AG04450 (cell line): ENCODE results near the gene TSSC4. TPM values are rescaled to one million over a fixed set of nuclear protein-coding genes. Genes with fewer than 3 reads are reported as not detected.

Experiments
- CTCF ChIA-PET: fragments of 300-600, 350-600 bp; formaldehyde crosslinking; extraction: SDS; loops from one replicate; lab custom pipeline; 2022; ENCODE audit warnings: antibody characterized with exemption, inconsistent platforms; lab: Charles Lee
- POLR2A ChIA-PET: fragments of 350-600 bp; formaldehyde crosslinking; extraction: SDS; loops from one replicate; lab custom pipeline; 2021; ENCODE audit warnings: antibody characterized with exemption, inconsistent platforms; lab: Yijun Ruan, JAX
- DNase-seq: peaks from one replicate; pipeline ENCODE4 v3.0.0-alpha.2; 2011; ENCODE audit warnings: low read depth, low spot score
- H3K27ac ChIP-seq: one replicate; pipeline ENCODE4 v1.5.1; 2012; ENCODE audit warnings: low read depth, low read length, control low read depth
- H3K27me3 ChIP-seq: one replicate; pipeline ENCODE4 v1.6.0; 2012; ENCODE audit warnings: low read length; ENCODE audit not compliant: control insufficient read depth, insufficient read depth
- H3K4me3 ChIP-seq: 2 replicates; pipeline ENCODE4 v1.5.1; 2011; ENCODE audit warnings: mild to moderate bottlenecking, low read depth, low read length, control low read depth
- H3K9me3 ChIP-seq: 2 replicates; pipeline ENCODE4 v1.5.1; 2012; ENCODE audit warnings: low read length; ENCODE audit not compliant: control insufficient read depth, insufficient read depth
- polyA plus RNA-seq: library from polyadenylated mRNA; depleted of rRNA; stranded (reverse); fragments of >200 nt; gene quantifications from 2 replicates; pipeline ENCODE4 v1.2.3, GENCODE V29; 2011
- TF ChIP-seq, protein P1 (sequence below): IDR thresholded peaks from 2 replicates; pipeline ENCODE4 v1.5.1; 2011; ENCODE audit warnings: low read depth, low read length, control low read depth, inconsistent platforms

Gene TSSC4
- polyA plus RNA-seq, 1 experiment: 13.3 TPM

DNA sequence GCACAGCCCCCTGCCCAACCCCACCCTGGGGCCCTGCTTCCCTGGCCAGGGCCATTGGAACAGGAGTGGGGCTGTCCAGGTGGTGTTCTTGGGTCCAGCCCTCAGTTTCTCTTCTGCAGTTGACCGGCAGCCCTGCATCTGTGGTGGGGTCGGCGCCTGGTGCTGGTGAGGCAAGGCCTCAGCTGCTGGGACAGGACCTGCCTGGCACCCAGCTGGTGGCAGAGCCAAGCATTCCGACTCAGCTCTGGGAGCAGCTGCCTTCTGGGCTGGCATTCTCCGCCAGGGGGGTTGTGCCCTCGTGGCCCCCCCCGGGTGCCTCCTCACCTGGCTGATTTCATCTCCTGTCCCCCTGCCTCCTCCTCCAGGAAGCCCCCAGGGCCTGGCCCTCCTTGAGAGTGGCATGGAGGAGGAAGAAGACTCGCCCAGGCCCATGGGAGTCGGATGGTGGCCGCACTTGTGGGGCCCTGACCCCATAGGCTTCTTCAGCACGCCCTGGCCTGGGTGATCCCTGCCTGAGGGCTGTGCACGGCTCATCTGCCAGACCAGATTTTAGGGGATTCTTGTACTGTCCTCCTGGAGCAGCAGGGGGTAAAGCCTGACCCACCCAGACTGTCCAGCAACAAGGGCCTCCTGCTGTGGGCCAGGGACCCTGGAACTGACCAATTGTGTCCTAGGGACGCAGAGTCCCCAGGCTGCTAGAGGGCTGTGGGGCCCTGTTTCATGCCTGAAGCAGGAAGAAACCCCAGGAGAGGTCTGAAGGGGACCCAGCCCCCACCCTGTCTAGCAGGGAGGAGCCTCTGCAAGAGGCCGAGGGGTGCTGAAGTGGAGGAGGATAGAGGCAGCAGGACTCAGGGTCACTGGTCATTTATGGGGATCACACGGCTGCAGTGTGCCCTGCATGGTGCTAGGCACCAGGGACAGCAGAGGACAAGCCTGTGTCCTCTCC lies 11.8 kb upstream of the TSSC4 start:
- H3K9me3 ChIP-seq: no peaks in the 10 kb centered on the region; the same call in 1 of the 2 replicates
- TF ChIP-seq, protein P1, sequence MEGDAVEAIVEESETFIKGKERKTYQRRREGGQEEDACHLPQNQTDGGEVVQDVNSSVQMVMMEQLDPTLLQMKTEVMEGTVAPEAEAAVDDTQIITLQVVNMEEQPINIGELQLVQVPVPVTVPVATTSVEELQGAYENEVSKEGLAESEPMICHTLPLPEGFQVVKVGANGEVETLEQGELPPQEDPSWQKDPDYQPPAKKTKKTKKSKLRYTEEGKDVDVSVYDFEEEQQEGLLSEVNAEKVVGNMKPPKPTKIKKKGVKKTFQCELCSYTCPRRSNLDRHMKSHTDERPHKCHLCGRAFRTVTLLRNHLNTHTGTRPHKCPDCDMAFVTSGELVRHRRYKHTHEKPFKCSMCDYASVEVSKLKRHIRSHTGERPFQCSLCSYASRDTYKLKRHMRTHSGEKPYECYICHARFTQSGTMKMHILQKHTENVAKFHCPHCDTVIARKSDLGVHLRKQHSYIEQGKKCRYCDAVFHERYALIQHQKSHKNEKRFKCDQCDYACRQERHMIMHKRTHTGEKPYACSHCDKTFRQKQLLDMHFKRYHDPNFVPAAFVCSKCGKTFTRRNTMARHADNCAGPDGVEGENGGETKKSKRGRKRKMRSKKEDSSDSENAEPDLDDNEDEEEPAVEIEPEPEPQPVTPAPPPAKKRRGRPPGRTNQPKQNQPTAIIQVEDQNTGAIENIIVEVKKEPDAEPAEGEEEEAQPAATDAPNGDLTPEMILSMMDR: 0 out of 2 replicates have a peak, but pooled peaks have one; percentile 18
- POLR2A ChIA-PET: interaction anchor here (3.3 kb wide), 1 partner anchor 11 kb away, joined by 56 read pairs; the partner anchor contains the start of gene CD81
- DNase-seq: no peak
- CTCF ChIA-PET: interaction anchor here (0.5 kb wide), 1 partner anchor 32 kb away, joined by 3 read pairs; no protein-coding TSS in a partner anchor
- no peak overlapping the region for H3K4me3 ChIP-seq
- H3K27me3 ChIP-seq: no peaks in the 10 kb centered on the region
- peak overlapping the region; percentile 11 for H3K27ac ChIP-seq

DNA sequence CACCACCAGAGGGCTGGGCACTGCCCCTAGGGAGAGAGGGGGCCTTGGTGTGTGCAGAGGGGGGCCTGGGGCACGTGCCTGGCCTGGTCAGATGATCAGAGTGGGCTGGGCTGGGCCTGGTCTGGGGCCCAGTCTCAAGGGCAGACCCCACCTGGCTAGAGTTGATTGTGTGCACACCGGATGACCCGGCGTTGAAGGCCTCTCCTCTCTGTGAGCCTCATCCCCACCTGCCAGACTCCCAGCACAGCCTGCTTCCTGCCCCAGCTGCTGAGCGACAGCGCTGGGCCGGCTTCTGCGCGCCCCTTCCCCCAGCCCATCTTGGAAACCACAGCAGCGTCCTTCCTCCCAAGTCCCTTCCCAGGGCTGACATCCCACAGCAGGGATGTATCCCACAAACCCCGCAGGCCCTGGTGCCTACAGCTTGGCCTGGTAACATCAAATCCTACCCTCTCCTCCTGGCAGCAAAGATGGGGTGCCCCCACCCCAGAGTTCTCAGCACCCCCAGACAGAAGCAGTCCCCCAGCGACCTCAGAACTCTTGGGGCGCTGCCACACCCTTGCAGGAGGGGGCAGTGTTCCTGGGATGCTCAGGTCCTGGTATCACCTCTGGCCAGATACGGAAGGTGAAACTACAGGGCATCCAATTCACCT lies 11.0 kb upstream of the TSSC4 start:
- TF ChIP-seq, protein P1: no peak; the same call in 1 of the 2 replicates
- no peak overlapping the region for H3K27ac ChIP-seq
- ChIA-PET POLR2A (interaction anchor here (1.4 to 1.5 kb wide), 3 partner anchors 11 to 19 kb away, joined by 6 read pairs; partner anchors contain the start of genes CD81 and TSSC4), CTCF (interaction anchor here (0.5 kb wide), 1 partner anchor 31 kb away, joined by 3 read pairs; no protein-coding TSS in a partner anchor)
- no peaks in the 10 kb centered on the region; the same call in 1 of the 2 replicates for H3K9me3 ChIP-seq
- no peak overlapping the region for H3K4me3 ChIP-seq
- H3K27me3 ChIP-seq: no peaks in the 10 kb centered on the region
- no peak for DNase-seq

DNA sequence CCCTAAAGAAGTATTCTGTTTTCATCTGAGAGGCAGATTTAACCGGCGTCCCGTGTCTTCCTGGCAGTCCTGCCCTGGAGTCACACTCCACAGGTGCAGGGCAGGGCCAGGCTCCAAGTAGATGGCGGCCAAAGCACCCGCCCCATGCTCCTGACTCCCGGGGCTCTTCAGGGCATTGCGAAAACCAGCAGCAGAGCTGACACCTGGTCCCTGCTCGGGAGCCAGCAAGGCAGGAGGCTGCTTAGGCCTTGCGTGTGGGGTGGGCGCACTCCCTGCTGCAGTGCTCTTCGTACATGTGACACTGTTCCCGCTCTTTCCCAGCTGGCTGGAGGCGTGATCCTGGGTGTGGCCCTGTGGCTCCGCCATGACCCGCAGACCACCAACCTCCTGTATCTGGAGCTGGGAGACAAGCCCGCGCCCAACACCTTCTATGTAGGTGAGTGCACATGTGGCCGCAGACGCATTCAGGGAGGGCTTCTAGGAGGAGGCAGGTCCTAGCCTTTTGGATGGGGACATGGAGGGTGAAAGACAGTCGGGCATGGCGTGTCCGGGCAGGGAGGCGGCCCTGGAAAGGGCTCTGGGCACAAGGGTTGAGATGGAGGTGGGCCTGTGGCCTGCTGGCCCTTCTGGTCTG lies 10.3 kb upstream of the TSSC4 start:
- POLR2A ChIA-PET: interaction anchor here (0.6 to 1.5 kb wide), 7 partner anchors 9 to 18 kb away, joined by 4 to 27 read pairs (median 6); partner anchors contain the start of genes CD81 and TSSC4
- no peak for DNase-seq
- peak overlapping the region; percentile 61 for H3K27ac ChIP-seq
- no peaks in the 10 kb centered on the region for H3K27me3 ChIP-seq
- CTCF ChIA-PET: interaction anchor here (0.6 to 1.7 kb wide), 5 partner anchors 16 to 546 kb away, joined by 3 to 5 read pairs (median 4); no protein-coding TSS in a partner anchor
- H3K4me3 ChIP-seq: no peak overlapping the region
- TF ChIP-seq, protein P1: no peak
- H3K9me3 ChIP-seq: no peaks in the 10 kb centered on the region; the same call in 1 of the 2 replicates

DNA sequence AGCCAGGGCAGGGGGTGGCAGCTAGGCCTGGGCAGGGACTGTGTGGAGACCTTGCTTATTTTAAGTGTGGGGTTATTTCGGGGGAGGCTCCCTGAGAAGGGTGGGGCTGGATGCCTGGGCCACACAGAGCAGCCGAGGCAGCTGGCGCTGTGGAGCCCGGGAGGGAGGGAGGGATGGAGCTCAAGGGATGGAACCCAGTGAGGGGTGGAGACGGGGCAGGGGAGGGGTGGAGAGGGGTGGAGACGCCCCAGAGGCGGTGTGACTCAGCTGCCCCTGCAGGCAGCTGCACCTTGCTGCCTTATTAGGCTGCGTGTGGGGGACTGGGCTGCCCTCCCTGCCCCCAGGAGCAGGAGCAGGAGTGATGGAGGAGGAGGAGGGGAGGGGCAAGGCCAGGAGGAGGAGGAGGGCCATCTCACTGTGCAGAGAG lies 9.8 kb upstream of the TSSC4 start:
- CTCF ChIA-PET: interaction anchor here (0.6 to 1.7 kb wide), 5 partner anchors 15 to 545 kb away, joined by 3 to 5 read pairs (median 4); no protein-coding TSS in a partner anchor

More for the DNA sequence above, 9.8 kb upstream of the TSSC4 start:
- TF ChIP-seq, protein P1: no peak
- Histone ChIP-seq H3K9me3 (no peaks in the 10 kb centered on the region; the same call in 1 of the 2 replicates), H3K27ac (peak overlapping the region; percentile 73), H3K4me3 (no peak overlapping the region), H3K27me3 (no peaks in the 10 kb centered on the region)
- POLR2A ChIA-PET: interaction anchor here (0.6 to 1.5 kb wide), 7 partner anchors 9 to 18 kb away, joined by 4 to 27 read pairs (median 6); partner anchors contain the start of genes CD81 and TSSC4
- DNase-seq: peak; percentile 42
